ENCODE data around the gene ARID1B.

Gene ARID1B

DNA sequence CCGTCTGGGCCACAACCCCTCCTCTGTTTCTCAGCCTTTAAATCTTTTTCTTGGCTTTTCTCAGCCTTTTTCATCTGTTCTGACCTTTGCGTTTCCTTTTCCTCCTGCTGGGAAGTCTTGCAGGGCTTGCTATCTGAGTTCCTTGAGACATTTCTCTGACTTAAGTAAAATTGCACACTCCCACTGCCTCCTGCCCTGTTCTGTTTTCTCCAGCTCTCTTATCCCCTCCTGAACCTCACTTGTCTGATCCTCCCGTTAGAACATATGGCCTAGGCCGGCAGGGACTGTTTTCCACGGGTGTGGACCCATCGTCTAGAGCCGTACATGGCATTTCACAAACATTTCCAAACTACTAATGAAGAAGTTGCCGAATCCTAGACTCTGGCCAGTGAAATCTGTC is 63.0 kb downstream of the ARID1B start:
- no peak for DNase-seq (ENCODE audit: low spot score)
- Histone ChIP-seq H3K9ac (ENCODE audit: low read depth, low read length, poor library complexity) (no peak overlapping the region), H3K36me3 (replicated peaks in 1 of 2; ENCODE audit: control insufficient read depth in 2 of 2, insufficient read depth in 2 of 2, low read length in 2 of 2) (peaks cover 3 to 9% of the 10 kb centered on the region in 2 donors), H2AFZ (ENCODE audit: low read length) (no peak overlapping the region), H4K91ac (ENCODE audit: low read depth, low read length, poor library complexity) (no peak overlapping the region), H3K79me1 (ENCODE audit: low read depth, low read length) (peaks cover 2% of the 10 kb centered on the region), H4K8ac (ENCODE audit: low read depth, low read length) (no peak overlapping the region), H3K4me1 (ENCODE audit: control insufficient read depth in 2 of 2, insufficient read depth in 1 of 2, low read depth in 1 of 2, low read length in 2 of 2) (peaks cover 8 to 12% of the 10 kb centered on the region in 2 donors), H3K4ac (ENCODE audit: low read length) (no peak overlapping the region), H3K23ac (ENCODE audit: low read depth, low read length, poor library complexity) (no peak overlapping the region), H2BK12ac (ENCODE audit: low read length) (no peak overlapping the region), H3K18ac (ENCODE audit: low read length) (no peak overlapping the region), H2BK15ac (ENCODE audit: low read length) (no peak overlapping the region), H3K4me2 (ENCODE audit: insufficient read depth, low read length, poor library complexity, severe bottlenecking) (no peak overlapping the region), H2BK5ac (ENCODE audit: low read length) (no peak overlapping the region), H3K14ac (ENCODE audit: low read length) (no peak overlapping the region), H3K27me3 (ENCODE audit: control insufficient read depth in 3 of 3, insufficient read depth in 3 of 3, low read depth in 1 of 3, low read length in 3 of 3) (no peaks in the 10 kb centered on the region), H3K4me3 (ENCODE audit: low read length in 2 of 2) (no peak overlapping the region), H2AK5ac (ENCODE audit: low read depth, low read length) (no peak overlapping the region), H2BK120ac (ENCODE audit: low read depth, low read length) (no peak overlapping the region), H3K27ac (replicated peaks; ENCODE audit: low read length) (no peak overlapping the region), H3K9me3 (replicated peaks in 1 of 2; ENCODE audit: control insufficient read depth in 2 of 2, insufficient read depth in 1 of 2, low read depth in 1 of 2, low read length in 2 of 2) (no peaks in the 10 kb centered on the region)
- WGBS, 2 donors (ENCODE audit: extremely low coverage in 2 of 2, insufficient read length in 2 of 2, insufficient replicate concordance in 1 of 2) = no CpG with 5 or more reads among the region's 8 CpGs

- no peak overlapping the region for H3K14ac ChIP-seq (ENCODE audit: low read length)
- H4K8ac ChIP-seq (ENCODE audit: low read depth, low read length) = no peak overlapping the region
- H3K4me2 ChIP-seq (ENCODE audit: insufficient read depth, low read length, poor library complexity, severe bottlenecking) = no peak overlapping the region
- peaks cover 2% of the 10 kb centered on the region for H3K79me1 ChIP-seq (ENCODE audit: low read depth, low read length)
- H2BK15ac ChIP-seq (ENCODE audit: low read length) = no peak overlapping the region
- peaks cover 8 to 14% of the 10 kb centered on the region in 2 donors for H3K4me1 ChIP-seq (ENCODE audit: control insufficient read depth in 2 of 2, insufficient read depth in 1 of 2, low read depth in 1 of 2, low read length in 2 of 2)
- no peaks in the 10 kb centered on the region for H3K27me3 ChIP-seq (ENCODE audit: control insufficient read depth in 3 of 3, insufficient read depth in 3 of 3, low read depth in 1 of 3, low read length in 3 of 3)
- H3K23ac ChIP-seq (ENCODE audit: low read depth, low read length, poor library complexity) = no peak overlapping the region
- no peak overlapping the region for H2BK120ac ChIP-seq (ENCODE audit: low read depth, low read length)
- H3K36me3 ChIP-seq (replicated peaks in 1 of 2; ENCODE audit: control insufficient read depth in 2 of 2, insufficient read depth in 2 of 2, low read length in 2 of 2) = peaks cover 3 to 9% of the 10 kb centered on the region in 2 donors
- H3K4me3 ChIP-seq (ENCODE audit: low read length in 2 of 2) = no peak overlapping the region
- H3K9ac ChIP-seq (ENCODE audit: low read depth, low read length, poor library complexity) = no peak overlapping the region
- WGBS, 2 donors (ENCODE audit: extremely low coverage in 2 of 2, insufficient read length in 2 of 2, insufficient replicate concordance in 1 of 2) = no CpG with 5 or more reads among the region's 2 CpGs
- H3K18ac ChIP-seq (ENCODE audit: low read length) = no peak overlapping the region
- H3K27ac ChIP-seq (replicated peaks; ENCODE audit: low read length) = no peak overlapping the region
- no peak overlapping the region for H2BK12ac ChIP-seq (ENCODE audit: low read length)
- no peak overlapping the region for H3K4ac ChIP-seq (ENCODE audit: low read length)
- DNase-seq (ENCODE audit: low spot score) = no peak
- no peak overlapping the region for H2AFZ ChIP-seq (ENCODE audit: low read length)
- H3K9me3 ChIP-seq (replicated peaks in 1 of 2; ENCODE audit: control insufficient read depth in 2 of 2, insufficient read depth in 1 of 2, low read depth in 1 of 2, low read length in 2 of 2) = no peaks in the 10 kb centered on the region
- H2BK5ac ChIP-seq (ENCODE audit: low read length) = no peak overlapping the region
- no peak overlapping the region for H2AK5ac ChIP-seq (ENCODE audit: low read depth, low read length)
- no peak overlapping the region for H4K91ac ChIP-seq (ENCODE audit: low read depth, low read length, poor library complexity)
These were observed 63.4 kb downstream of the ARID1B start for GRCh38 chr6:156840606-156841005.

- no peak overlapping the region for H3K23ac ChIP-seq (ENCODE audit: low read depth, low read length, poor library complexity)
- peaks cover 2 to 3% of the 10 kb centered on the region in 2 donors for H3K36me3 ChIP-seq (replicated peaks in 1 of 2; ENCODE audit: control insufficient read depth in 2 of 2, insufficient read depth in 2 of 2, low read length in 2 of 2)
- WGBS, 2 donors (ENCODE audit: extremely low coverage in 2 of 2, insufficient read length in 2 of 2, insufficient replicate concordance in 1 of 2) = no CpG with 5 or more reads among the region's 3 CpGs
These were observed 64.3 kb downstream of the ARID1B start for GRCh38 chr6:156841508-156841907.

GRCh38 chr6:156842598-156843250 is 65.5 kb downstream of the ARID1B start:
- H3K4ac ChIP-seq (ENCODE audit: low read length) = no peak overlapping the region
- no peak overlapping the region for H4K8ac ChIP-seq (ENCODE audit: low read depth, low read length)
- no peak overlapping the region for H3K18ac ChIP-seq (ENCODE audit: low read length)
- no peak overlapping the region for H3K23ac ChIP-seq (ENCODE audit: low read depth, low read length, poor library complexity)
- H2BK15ac ChIP-seq (ENCODE audit: low read length) = no peak overlapping the region
- H3K79me1 ChIP-seq (ENCODE audit: low read depth, low read length) = no peaks in the 10 kb centered on the region
- no peak overlapping the region for H2BK120ac ChIP-seq (ENCODE audit: low read depth, low read length)
- no peaks in the 10 kb centered on the region for H3K9me3 ChIP-seq (replicated peaks in 1 of 2; ENCODE audit: control insufficient read depth in 2 of 2, insufficient read depth in 1 of 2, low read depth in 1 of 2, low read length in 2 of 2)
- peaks cover 0 to 3% of the 10 kb centered on the region in 2 donors for H3K36me3 ChIP-seq (replicated peaks in 1 of 2; ENCODE audit: control insufficient read depth in 2 of 2, insufficient read depth in 2 of 2, low read length in 2 of 2)
- no peak overlapping the region for H2BK5ac ChIP-seq (ENCODE audit: low read length)
- H4K91ac ChIP-seq (ENCODE audit: low read depth, low read length, poor library complexity) = no peak overlapping the region
- no peak overlapping the region for H3K4me2 ChIP-seq (ENCODE audit: insufficient read depth, low read length, poor library complexity, severe bottlenecking)
- no CpG with 5 or more reads among the region's 3 CpGs for WGBS, 2 donors (ENCODE audit: extremely low coverage in 2 of 2, insufficient read length in 2 of 2, insufficient replicate concordance in 1 of 2)
- H3K27ac ChIP-seq (replicated peaks; ENCODE audit: low read length) = no peak overlapping the region
- no peak for DNase-seq (ENCODE audit: low spot score)
- H3K4me1 ChIP-seq (ENCODE audit: control insufficient read depth in 2 of 2, insufficient read depth in 1 of 2, low read depth in 1 of 2, low read length in 2 of 2) = peaks cover 8 to 14% of the 10 kb centered on the region in 2 donors
- no peaks in the 10 kb centered on the region for H3K27me3 ChIP-seq (ENCODE audit: control insufficient read depth in 3 of 3, insufficient read depth in 3 of 3, low read depth in 1 of 3, low read length in 3 of 3)
- no peak overlapping the region for H2BK12ac ChIP-seq (ENCODE audit: low read length)
- no peak overlapping the region for H3K14ac ChIP-seq (ENCODE audit: low read length)
- no peak overlapping the region for H2AK5ac ChIP-seq (ENCODE audit: low read depth, low read length)
- H3K4me3 ChIP-seq (ENCODE audit: low read length in 2 of 2) = no peak overlapping the region
- H2AFZ ChIP-seq (ENCODE audit: low read length) = no peak overlapping the region
- H3K9ac ChIP-seq (ENCODE audit: low read depth, low read length, poor library complexity) = no peak overlapping the region

More at GRCh38 chr6:156841508-156841907, 64.3 kb downstream of the ARID1B start:
- Histone ChIP-seq H3K4me1 (ENCODE audit: control insufficient read depth in 2 of 2, insufficient read depth in 1 of 2, low read depth in 1 of 2, low read length in 2 of 2) (peaks cover 8 to 14% of the 10 kb centered on the region in 2 donors), H3K9ac (ENCODE audit: low read depth, low read length, poor library complexity) (no peak overlapping the region), H2AFZ (ENCODE audit: low read length) (no peak overlapping the region), H3K14ac (ENCODE audit: low read length) (no peak overlapping the region), H2AK5ac (ENCODE audit: low read depth, low read length) (no peak overlapping the region), H3K27ac (replicated peaks; ENCODE audit: low read length) (no peak overlapping the region), H4K8ac (ENCODE audit: low read depth, low read length) (no peak overlapping the region), H3K4ac (ENCODE audit: low read length) (no peak overlapping the region), H4K91ac (ENCODE audit: low read depth, low read length, poor library complexity) (no peak overlapping the region), H3K9me3 (replicated peaks in 1 of 2; ENCODE audit: control insufficient read depth in 2 of 2, insufficient read depth in 1 of 2, low read depth in 1 of 2, low read length in 2 of 2) (no peaks in the 10 kb centered on the region), H2BK15ac (ENCODE audit: low read length) (no peak overlapping the region), H3K79me1 (ENCODE audit: low read depth, low read length) (no peaks in the 10 kb centered on the region), H2BK120ac (ENCODE audit: low read depth, low read length) (no peak overlapping the region), H3K4me2 (ENCODE audit: insufficient read depth, low read length, poor library complexity, severe bottlenecking) (no peak overlapping the region), H3K27me3 (ENCODE audit: control insufficient read depth in 3 of 3, insufficient read depth in 3 of 3, low read depth in 1 of 3, low read length in 3 of 3) (no peaks in the 10 kb centered on the region), H2BK5ac (ENCODE audit: low read length) (no peak overlapping the region), H3K4me3 (ENCODE audit: low read length in 2 of 2) (no peak overlapping the region), H3K18ac (ENCODE audit: low read length) (no peak overlapping the region), H2BK12ac (ENCODE audit: low read length) (no peak overlapping the region)
- DNase-seq (ENCODE audit: low spot score) = no peak
